SH-SY5Y (cell line): ENCODE results near the gene VWF.

Experiments
- GATA2 ChIP-seq: IDR thresholded peaks from 2 replicates; pipeline ENCODE4 v1.6.1; 2011; ENCODE audit warnings: mild to moderate bottlenecking, low read depth, low read length
- GATA3 ChIP-seq: IDR thresholded peaks from 2 replicates; pipeline ENCODE4 v1.6.1; 2011; ENCODE audit warnings: low read depth, mild to moderate bottlenecking, low read length, moderate library complexity

Gene VWF

GRCh38 chr12:5905757-5906156 lies 218.7 kb downstream of the VWF start:
- TF ChIP-seq GATA2 (no peak), GATA3 (no peak)

- TF ChIP-seq GATA2 (no peak), GATA3 (no peak)
Observed at GRCh38 chr12:5904969-5905368, 219.5 kb downstream of the VWF start.

GRCh38 chr12:5904441-5904840 lies 220.0 kb downstream of the VWF start:
- TF ChIP-seq GATA2: no peak
- no peak for TF ChIP-seq GATA3

GRCh38 chr12:5902736-5903135 lies 221.7 kb downstream of the VWF start:
- TF ChIP-seq GATA2: no peak
- TF ChIP-seq GATA3: no peak

GRCh38 chr12:5901416-5901815 lies 223.1 kb downstream of the VWF start:
- TF ChIP-seq GATA3 (no peak), GATA2 (no peak)

- no peak for TF ChIP-seq GATA2
- TF ChIP-seq GATA3: no peak
Observed at GRCh38 chr12:5900533-5901205, 223.8 kb downstream of the VWF start.

GRCh38 chr12:5900076-5900475 lies 224.4 kb downstream of the VWF start:
- TF ChIP-seq GATA3 (no peak), GATA2 (no peak)

- TF ChIP-seq GATA2 (no peak), GATA3 (no peak)
Observed at GRCh38 chr12:5899675-5900074, 224.8 kb downstream of the VWF start.

GRCh38 chr12:5898874-5899273 lies 225.6 kb downstream of the VWF start:
- TF ChIP-seq GATA2 (no peak), GATA3 (no peak)
